AG09309 (cell line): ENCODE measurements around the gene PPIG.
"Not testable (repeated sequence)": the region's sequence is repeated elsewhere in the genome, so short reads cannot be mapped to it uniquely, and the experiment has no call there.

Experiments used
- DNase-seq: peaks from one replicate; pipeline ENCODE4 v3.0.0-alpha.2; 2010; ENCODE audit warnings: low read depth
- H3K4me3 ChIP-seq: 2 replicates; pipeline ENCODE4 v1.5.1; 2011; ENCODE audit warnings: mild to moderate bottlenecking, low read depth, low read length, moderate library complexity; ENCODE audit not compliant: control insufficient read depth
- TF ChIP-seq, protein P1 (sequence below): IDR thresholded peaks from 2 replicates; pipeline ENCODE4 v1.5.1; 2011; ENCODE audit warnings: mild to moderate bottlenecking, low read depth, low read length, inconsistent platforms; ENCODE audit not compliant: insufficient read depth, control insufficient read depth; ENCODE audit errors: missing control alignments

The PPIG gene

GRCh38 chr2:169562519-169562918 lies 21.6 kb upstream of the PPIG start:
- H3K4me3 ChIP-seq: no peak overlapping the region
- DNase-seq: no peak
- TF ChIP-seq, protein P1, sequence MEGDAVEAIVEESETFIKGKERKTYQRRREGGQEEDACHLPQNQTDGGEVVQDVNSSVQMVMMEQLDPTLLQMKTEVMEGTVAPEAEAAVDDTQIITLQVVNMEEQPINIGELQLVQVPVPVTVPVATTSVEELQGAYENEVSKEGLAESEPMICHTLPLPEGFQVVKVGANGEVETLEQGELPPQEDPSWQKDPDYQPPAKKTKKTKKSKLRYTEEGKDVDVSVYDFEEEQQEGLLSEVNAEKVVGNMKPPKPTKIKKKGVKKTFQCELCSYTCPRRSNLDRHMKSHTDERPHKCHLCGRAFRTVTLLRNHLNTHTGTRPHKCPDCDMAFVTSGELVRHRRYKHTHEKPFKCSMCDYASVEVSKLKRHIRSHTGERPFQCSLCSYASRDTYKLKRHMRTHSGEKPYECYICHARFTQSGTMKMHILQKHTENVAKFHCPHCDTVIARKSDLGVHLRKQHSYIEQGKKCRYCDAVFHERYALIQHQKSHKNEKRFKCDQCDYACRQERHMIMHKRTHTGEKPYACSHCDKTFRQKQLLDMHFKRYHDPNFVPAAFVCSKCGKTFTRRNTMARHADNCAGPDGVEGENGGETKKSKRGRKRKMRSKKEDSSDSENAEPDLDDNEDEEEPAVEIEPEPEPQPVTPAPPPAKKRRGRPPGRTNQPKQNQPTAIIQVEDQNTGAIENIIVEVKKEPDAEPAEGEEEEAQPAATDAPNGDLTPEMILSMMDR: no peak

GRCh38 chr2:169565686-169566085 lies 18.5 kb upstream of the PPIG start:
- TF ChIP-seq, protein P1: no peak

DNA sequence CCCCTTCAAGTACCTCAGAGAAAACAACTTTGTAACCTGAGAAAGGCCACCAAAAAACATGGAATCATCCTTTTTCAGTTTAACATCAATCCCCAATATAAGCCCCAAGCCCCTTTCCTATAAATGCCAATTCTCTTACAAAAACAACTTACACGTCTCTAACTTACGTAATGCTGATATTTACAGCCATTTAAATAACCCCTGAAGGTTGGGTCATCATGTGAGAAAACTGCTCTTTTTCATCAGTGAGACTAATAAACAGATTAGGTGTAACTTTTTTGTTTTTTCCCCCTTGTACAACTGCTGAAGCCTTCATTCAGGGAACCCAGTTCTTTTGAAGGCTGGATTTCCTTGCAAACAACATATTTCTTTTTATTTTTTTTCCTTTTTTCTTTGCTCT lies 14.2 kb upstream of the PPIG start:
- DNase-seq: no peak
- TF ChIP-seq, protein P1: no peak
- H3K4me3 ChIP-seq: no peak overlapping the region

More at GRCh38 chr2:169565686-169566085, 18.5 kb upstream of the PPIG start:
- no peak for DNase-seq
- H3K4me3 ChIP-seq: no peak overlapping the region

- DNase-seq, H3K4me3 ChIP-seq: not testable (repeated sequence)
These were observed 13.4 kb upstream of the PPIG start for GRCh38 chr2:169570752-169571151.

- TF ChIP-seq, protein P1: no peak
- no peak overlapping the region for H3K4me3 ChIP-seq
- DNase-seq: no peak
These were observed 12.6 kb upstream of the PPIG start for GRCh38 chr2:169571571-169571970.

DNA sequence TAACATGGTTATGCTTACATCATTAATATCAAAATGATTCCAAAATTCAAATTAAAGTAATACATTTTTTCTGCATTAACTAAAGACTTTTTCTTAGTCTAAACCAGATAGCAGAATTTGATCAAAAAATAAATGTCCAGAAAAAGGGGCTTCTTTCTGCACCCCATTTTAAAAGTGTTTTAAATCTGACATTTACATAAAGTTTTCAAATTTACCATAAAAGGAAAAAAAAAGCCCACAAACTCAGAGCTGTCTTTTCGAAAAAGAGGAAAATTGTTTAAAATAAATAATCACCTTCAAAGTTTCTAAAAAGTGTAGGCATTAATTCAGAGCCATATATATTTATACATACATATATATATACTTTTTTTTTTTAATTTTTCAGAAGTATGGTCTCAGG lies 12.0 kb upstream of the PPIG start:
- no peak overlapping the region for H3K4me3 ChIP-seq
- no peak for DNase-seq
- TF ChIP-seq, protein P1: no peak

DNA sequence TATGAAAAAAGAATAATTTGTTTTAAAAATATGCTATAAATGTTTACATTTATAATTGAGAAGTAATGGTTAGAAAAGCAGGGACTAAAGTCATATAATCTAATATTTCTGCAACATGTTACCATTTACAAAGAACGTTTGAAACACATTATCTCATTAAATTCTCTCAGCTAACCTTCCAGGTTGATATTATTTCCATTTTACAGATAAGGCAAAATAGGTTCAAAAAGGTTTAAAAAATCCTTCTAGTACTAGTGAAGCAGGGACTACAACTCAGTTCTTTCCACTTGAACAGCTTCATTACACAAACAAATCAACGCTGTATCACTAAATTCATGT lies 11.4 kb upstream of the PPIG start:
- TF ChIP-seq, protein P1: no peak
- peak overlapping the region; percentile 70 for H3K4me3 ChIP-seq

More for the DNA sequence above, 11.4 kb upstream of the PPIG start:
- no peak for DNase-seq
